Esophagus squamous epithelium (tissue), 5 donors: ENCODE measurements around the gene CLDN19. TPM values are rescaled to one million over a fixed set of nuclear protein-coding genes. Genes with fewer than 3 reads are reported as not detected.

ENCODE experiments used
- DNase-seq: peaks from one replicate; lab custom pipeline; 2025; lab: John Stamatoyannopoulos, UW
- H3K27ac ChIP-seq, 4 donors: fragments of 200-600 bp; sonication (generic); one replicate each; pipeline ENCODE4 v1.5.1; 2016 to 2019; ENCODE audit warnings: mild to moderate bottlenecking in 1 of 4
- H3K27me3 ChIP-seq, 4 donors: fragments of 200-600 bp; sonication (generic); 1 replicate in 3 of 4; 2 replicates in 1 of 4; pipeline versions ENCODE4 v1.5.1 to v1.6.0; 2017 to 2021; ENCODE audit warnings: antibody characterized with exemption in 1 of 4
- H3K36me3 ChIP-seq, 3 donors: fragments of 200-600 bp; sonication (generic); one replicate each; pipeline ENCODE4 v1.5.1; 2016 to 2019
- H3K4me1 ChIP-seq, 3 donors: fragments of 200-600 bp; sonication (generic); one replicate each; pipeline ENCODE4 v1.5.1; 2017 to 2019
- H3K4me3 ChIP-seq, 4 donors: fragments of 200-600 bp; sonication (generic); 1 replicate in 3 of 4; 2 replicates in 1 of 4; pipeline ENCODE4 v1.5.1; 2016 to 2019; ENCODE audit warnings: mild to moderate bottlenecking in 2 of 4, moderate library complexity in 1 of 4
- H3K9me3 ChIP-seq, 3 donors: fragments of 200-600 bp; sonication (generic); one replicate each; pipeline ENCODE4 v1.5.1; 2016 to 2019
- POLR2A ChIP-seq, 4 donors: fragments of 450-650 bp; IDR thresholded peaks; one replicate each; pipeline ENCODE4 v1.6.1; 2017; ENCODE audit warnings: antibody characterized with exemption in 4 of 4, mild to moderate bottlenecking in 4 of 4, moderate library complexity in 3 of 4
- WGBS, 2 donors: methylation state at CpG; one replicate each; pipeline ENCODE4 v1.1.5; 2018; 5-methylcytosine and 5-hydroxymethylcytosine counted together
- intact Hi-C: fragments of 100-400 bp; cut with DNase I; formaldehyde crosslinking; loops from one replicate; pipeline ENCODE4 v1.15.0; 2022
- total RNA-seq, 4 donors: library from RNA; depleted of rRNA; stranded (reverse); fragments of >200 nt; gene quantifications; one replicate each; pipeline ENCODE4 v1.1.0, GENCODE V29; 2016
- TF ChIP-seq, protein P1 (sequence below), 6 experiments: fragments of 450-650 bp in 4 of 6; fragments of 200-600 bp in 2 of 6; sonication (generic) in 2 of 6; IDR thresholded peaks; one replicate each; pipeline ENCODE4 v1.5.1; 2016 to 2019; ENCODE audit warnings: antibody characterized with exemption in 6 of 6, mild to moderate bottlenecking in 4 of 6, moderate library complexity in 4 of 6
- donor health status: DM: yes; HTN: yes; CAD: no.

CLDN19 gene
- total RNA-seq, 4 donors from 2014 or later: 0.21 TPM; not detected in 3

DNA sequence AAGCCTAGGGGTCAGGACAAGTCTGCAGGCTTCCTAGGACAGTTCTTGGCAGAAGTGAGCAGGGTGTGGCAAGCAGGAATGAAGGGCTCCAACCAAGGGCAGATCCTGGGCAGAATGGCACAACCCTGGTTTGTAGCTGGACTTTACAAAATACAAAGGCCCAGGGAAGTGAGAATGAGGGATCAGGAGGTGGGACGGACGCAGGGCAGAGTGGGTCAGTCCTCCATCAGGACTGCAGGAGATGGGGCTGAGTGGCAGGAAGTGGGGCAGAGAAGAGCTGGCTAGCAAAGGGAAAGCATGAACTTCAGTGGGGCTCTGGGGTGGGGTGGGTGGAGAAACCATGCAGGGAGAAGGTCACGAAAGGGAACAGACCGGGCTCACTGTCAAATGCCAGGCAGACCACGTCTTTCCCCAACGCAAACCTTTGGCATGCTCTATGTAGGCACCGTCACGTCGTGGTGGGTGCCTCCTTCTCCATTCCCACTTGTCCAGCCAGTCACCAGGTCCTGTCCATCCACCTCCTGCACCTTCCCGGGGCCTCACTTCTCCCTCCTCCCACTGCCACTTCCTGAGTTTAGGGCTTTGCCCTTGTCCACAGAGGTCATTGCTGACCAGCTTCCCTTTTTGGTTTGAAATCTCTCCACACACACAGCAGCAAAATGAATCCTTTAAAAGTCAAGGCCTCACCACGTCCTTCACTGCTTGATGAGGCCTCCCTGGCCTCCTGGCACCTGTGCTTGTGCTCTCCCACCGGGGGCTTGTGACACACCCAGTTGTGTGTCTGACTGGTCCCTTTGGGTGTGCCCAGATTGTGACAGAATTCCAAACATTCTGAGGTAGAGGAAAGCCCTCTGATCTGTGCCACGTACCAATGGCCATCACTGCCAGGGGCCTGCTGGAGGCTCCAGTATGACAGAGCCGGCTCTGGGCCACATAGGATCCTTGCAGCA lies 8.7 kb upstream of the CLDN19 start:
- H3K4me1 ChIP-seq: peaks cover 0 to 19% (median 0%) of the 10 kb centered on the region in 3 donors
- TF ChIP-seq, protein P1, sequence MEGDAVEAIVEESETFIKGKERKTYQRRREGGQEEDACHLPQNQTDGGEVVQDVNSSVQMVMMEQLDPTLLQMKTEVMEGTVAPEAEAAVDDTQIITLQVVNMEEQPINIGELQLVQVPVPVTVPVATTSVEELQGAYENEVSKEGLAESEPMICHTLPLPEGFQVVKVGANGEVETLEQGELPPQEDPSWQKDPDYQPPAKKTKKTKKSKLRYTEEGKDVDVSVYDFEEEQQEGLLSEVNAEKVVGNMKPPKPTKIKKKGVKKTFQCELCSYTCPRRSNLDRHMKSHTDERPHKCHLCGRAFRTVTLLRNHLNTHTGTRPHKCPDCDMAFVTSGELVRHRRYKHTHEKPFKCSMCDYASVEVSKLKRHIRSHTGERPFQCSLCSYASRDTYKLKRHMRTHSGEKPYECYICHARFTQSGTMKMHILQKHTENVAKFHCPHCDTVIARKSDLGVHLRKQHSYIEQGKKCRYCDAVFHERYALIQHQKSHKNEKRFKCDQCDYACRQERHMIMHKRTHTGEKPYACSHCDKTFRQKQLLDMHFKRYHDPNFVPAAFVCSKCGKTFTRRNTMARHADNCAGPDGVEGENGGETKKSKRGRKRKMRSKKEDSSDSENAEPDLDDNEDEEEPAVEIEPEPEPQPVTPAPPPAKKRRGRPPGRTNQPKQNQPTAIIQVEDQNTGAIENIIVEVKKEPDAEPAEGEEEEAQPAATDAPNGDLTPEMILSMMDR (IDR thresholded peaks at IDR 0.05): no peak
- TF ChIP-seq POLR2A (IDR thresholded peaks at IDR 0.05): no peak
- no peaks in the 10 kb centered on the region for H3K9me3 ChIP-seq
- no peaks in the 10 kb centered on the region for H3K27me3 ChIP-seq
- H3K36me3 ChIP-seq: peaks cover 0 to 74% (median 20%) of the 10 kb centered on the region in 3 donors
- DNase-seq: no peak
- intact Hi-C loops: loop anchor here (5.0 kb wide), 1 partner anchor 166 kb away; no protein-coding TSS in a partner anchor
- H3K4me3 ChIP-seq: no peak overlapping the region
- H3K27ac ChIP-seq: no peak overlapping the region
- 85 to 93% methylated on average over 11 to 12 of the region's 14 CpGs for WGBS, 2 donors

DNA sequence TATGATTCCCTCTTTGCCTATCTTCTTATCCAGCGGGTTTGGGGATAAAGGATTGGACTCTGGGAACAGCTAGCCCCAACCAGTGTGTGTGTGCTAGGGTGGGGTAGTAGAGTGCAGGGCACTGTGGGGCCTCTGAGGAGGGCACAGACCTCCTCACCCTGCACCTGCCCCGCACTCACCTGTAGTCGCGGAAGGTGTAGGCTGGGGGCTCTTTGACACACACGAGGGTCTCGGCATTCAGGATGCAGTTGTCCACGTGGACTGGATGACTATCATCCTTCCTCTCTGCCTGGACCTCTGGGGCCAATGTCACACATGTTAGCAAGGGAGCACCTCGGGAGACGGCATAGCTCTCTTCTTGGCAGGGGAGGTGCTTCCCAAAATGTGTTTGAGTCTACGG lies 8.0 kb upstream of the CLDN19 start:
- 89% methylated on average over 7 of the region's 10 CpGs; no CpG with 5 or more reads in 1 of the 2 donors for WGBS, 2 donors
- intact Hi-C loops: loop anchor here (5.0 kb wide), 1 partner anchor 166 kb away; no protein-coding TSS in a partner anchor
- TF ChIP-seq, protein P1 (IDR thresholded peaks at IDR 0.05): no peak
- no peak for TF ChIP-seq POLR2A (IDR thresholded peaks at IDR 0.05)

DNA sequence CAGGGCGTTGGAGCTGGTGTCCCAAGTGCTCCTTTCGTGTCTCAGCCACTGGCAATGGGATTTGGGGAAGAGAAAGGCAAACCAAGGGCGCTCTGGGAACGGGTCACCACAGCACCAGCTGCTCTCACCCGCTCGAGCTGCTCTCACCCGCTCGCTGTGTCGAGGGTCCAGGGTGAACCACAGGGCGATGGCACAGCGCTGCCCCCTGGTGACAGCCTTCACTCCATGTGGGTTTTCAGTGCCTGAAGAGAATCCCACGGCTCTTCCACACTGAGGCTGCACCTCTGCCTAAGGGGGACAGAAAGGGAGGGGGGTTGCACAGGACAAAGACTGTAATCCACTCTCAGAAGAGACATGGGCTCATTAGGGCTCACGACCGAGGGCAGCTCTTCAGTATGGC lies 7.1 kb upstream of the CLDN19 start:
- Histone ChIP-seq H3K4me1 (peaks cover 0 to 35% (median 6%) of the 10 kb centered on the region in 3 donors), H3K9me3 (no peaks in the 10 kb centered on the region), H3K27me3 (no peaks in the 10 kb centered on the region), H3K4me3 (no peak overlapping the region), H3K36me3 (peaks cover 0 to 58% (median 14%) of the 10 kb centered on the region in 3 donors), H3K27ac (no peak overlapping the region)
- no peak for DNase-seq
- intact Hi-C loops: loop anchor here (5.0 kb wide), 1 partner anchor 165 kb away; no protein-coding TSS in a partner anchor
- WGBS, 2 donors: 54 to 60% methylated on average over 3 to 6 of the region's 14 CpGs
- TF ChIP-seq, protein P1 (IDR thresholded peaks at IDR 0.05): peak; percentile 48 to 66 (median 56)
- no peak for TF ChIP-seq POLR2A (IDR thresholded peaks at IDR 0.05)

More for the DNA sequence above, 8.0 kb upstream of the CLDN19 start:
- no peaks in the 10 kb centered on the region for H3K27me3 ChIP-seq
- DNase-seq: no peak
- no peaks in the 10 kb centered on the region for H3K9me3 ChIP-seq
- H3K4me3 ChIP-seq: no peak overlapping the region
- H3K27ac ChIP-seq: no peak overlapping the region
- peaks cover 0 to 26% (median 0%) of the 10 kb centered on the region in 3 donors for H3K4me1 ChIP-seq
- peaks cover 0 to 67% (median 20%) of the 10 kb centered on the region in 3 donors for H3K36me3 ChIP-seq

DNA sequence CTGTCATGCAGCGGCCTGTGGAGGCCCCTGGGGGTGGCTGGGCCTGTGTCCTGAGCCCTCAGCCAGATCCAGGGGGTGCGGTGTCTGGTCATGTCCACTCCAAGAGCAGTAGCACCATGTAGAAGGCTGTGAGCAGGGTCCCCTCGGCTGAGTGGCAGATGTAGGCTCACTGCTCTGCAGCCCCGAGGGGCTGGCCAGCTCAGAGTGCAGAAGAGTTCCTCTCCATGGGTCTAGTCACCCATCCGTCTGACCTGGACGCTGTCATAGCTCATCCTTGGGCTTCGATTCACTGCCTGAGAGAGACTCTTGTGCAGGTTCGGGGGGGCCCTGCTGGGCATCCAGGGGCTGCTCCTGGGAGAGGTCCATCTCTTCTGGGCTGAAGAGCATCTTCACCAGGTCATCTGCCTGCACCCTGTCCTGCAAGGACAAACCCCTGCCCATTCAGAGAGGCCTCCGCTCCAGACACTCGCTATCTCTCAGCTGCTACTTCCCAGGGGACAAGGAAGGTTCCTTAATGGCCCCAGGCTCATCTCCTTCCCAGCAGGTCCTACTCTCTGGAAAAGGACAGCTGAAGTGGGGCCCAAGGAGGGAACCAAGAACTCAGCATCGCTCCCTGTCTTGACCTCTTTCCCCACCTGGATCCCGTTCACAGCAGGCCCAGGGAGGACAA lies 6.5 kb upstream of the CLDN19 start:
- no peak for DNase-seq
- no peak overlapping the region for H3K4me3 ChIP-seq
- 80 to 82% methylated on average over 3 to 4 of the region's 12 CpGs for WGBS, 2 donors
- no peaks in the 10 kb centered on the region for H3K9me3 ChIP-seq
- TF ChIP-seq, protein P1 (IDR thresholded peaks at IDR 0.05): no peak
- TF ChIP-seq POLR2A (IDR thresholded peaks at IDR 0.05): no peak
- peaks cover 0 to 41% (median 6%) of the 10 kb centered on the region in 3 donors for H3K4me1 ChIP-seq
- peaks cover 0 to 52% (median 8%) of the 10 kb centered on the region in 3 donors for H3K36me3 ChIP-seq
- no peak overlapping the region for H3K27ac ChIP-seq
- intact Hi-C loops: loop anchor here (5.0 kb wide), 1 partner anchor 164 kb away; no protein-coding TSS in a partner anchor
- no peaks in the 10 kb centered on the region for H3K27me3 ChIP-seq
